ENCODE measurements around the gene ATP11B.

The ATP11B gene

GRCh38 chr3:182803596-182803995 lies 10.3 kb downstream of the ATP11B start:
- in situ Hi-C loops (cut with HindIII; ENCODE audit: low pct_ligation_motif_present, low sequenced_read_pairs): no loop called here
- DNase-seq: no peak
- Histone ChIP-seq H3K36me3 (replicated peaks) (no peaks in the 10 kb centered on the region), H3K27me3 (replicated peaks) (no peaks in the 10 kb centered on the region), H3K27ac (no peak overlapping the region), H3K4me3 (ENCODE audit: low read depth, low read length) (no peak overlapping the region)
- TF ChIP-seq CTCF (IDR thresholded peaks at IDR 0.05; ENCODE audit: low read depth, low read length, missing control alignments): no peak

- Histone ChIP-seq H3K27ac (no peak overlapping the region), H3K27me3 (replicated peaks) (no peaks in the 10 kb centered on the region), H3K4me3 (ENCODE audit: low read depth, low read length) (no peak overlapping the region), H3K36me3 (replicated peaks) (no peaks in the 10 kb centered on the region)
- no peak for TF ChIP-seq CTCF (IDR thresholded peaks at IDR 0.05; ENCODE audit: low read depth, low read length, missing control alignments)
- in situ Hi-C loops (cut with HindIII; ENCODE audit: low pct_ligation_motif_present, low sequenced_read_pairs): no loop called here
- DNase-seq: no peak
Measured at GRCh38 chr3:182807061-182807460, 13.8 kb downstream of the ATP11B start.

- DNase-seq: no peak
- Histone ChIP-seq H3K27me3 (replicated peaks) (no peaks in the 10 kb centered on the region), H3K27ac (no peak overlapping the region), H3K4me3 (ENCODE audit: low read depth, low read length) (no peak overlapping the region), H3K36me3 (replicated peaks) (no peaks in the 10 kb centered on the region)
- in situ Hi-C loops (cut with HindIII; ENCODE audit: low pct_ligation_motif_present, low sequenced_read_pairs): no loop called here
- no peak for TF ChIP-seq CTCF (IDR thresholded peaks at IDR 0.05; ENCODE audit: low read depth, low read length, missing control alignments)
Measured at GRCh38 chr3:182808041-182808770, 14.9 kb downstream of the ATP11B start.

GRCh38 chr3:182809531-182809930 lies 16.2 kb downstream of the ATP11B start:
- no peak for DNase-seq
- Histone ChIP-seq H3K36me3 (replicated peaks) (no peaks in the 10 kb centered on the region), H3K27me3 (replicated peaks) (no peaks in the 10 kb centered on the region), H3K4me3 (ENCODE audit: low read depth, low read length) (no peak overlapping the region), H3K27ac (no peak overlapping the region)
- TF ChIP-seq CTCF (IDR thresholded peaks at IDR 0.05; ENCODE audit: low read depth, low read length, missing control alignments): no peak
- in situ Hi-C loops (cut with HindIII; ENCODE audit: low pct_ligation_motif_present, low sequenced_read_pairs): no loop called here

GRCh38 chr3:182810574-182811268 lies 17.4 kb downstream of the ATP11B start:
- Histone ChIP-seq H3K27ac (no peak overlapping the region), H3K27me3 (replicated peaks) (no peaks in the 10 kb centered on the region), H3K36me3 (replicated peaks) (no peaks in the 10 kb centered on the region), H3K4me3 (ENCODE audit: low read depth, low read length) (no peak overlapping the region)
- TF ChIP-seq CTCF (IDR thresholded peaks at IDR 0.05; ENCODE audit: low read depth, low read length, missing control alignments): no peak
- in situ Hi-C loops (cut with HindIII; ENCODE audit: low pct_ligation_motif_present, low sequenced_read_pairs): no loop called here
- DNase-seq: no peak
